Left ventricle myocardium inferior (tissue), 1 donor: Measurements from ENCODE around the gene GNG7. TPM values are rescaled to one million over a fixed set of nuclear protein-coding genes. Genes with fewer than 3 reads are reported as not detected.
A peak's percentile ranks its signal among the peaks of the same experiment; 100 is the strongest.
"Not testable (repeated sequence)": the region's sequence is repeated elsewhere in the genome, so short reads cannot be mapped to it uniquely, and the experiment has no call there.

ENCODE experiments used
- DNase-seq: peaks from one replicate; pipeline ENCODE4 v3.0.0-alpha.2; 2020
- H3K27ac ChIP-seq: fragments of 200-600 bp; replicated peaks from 2 replicates; pipeline ENCODE4 v1.8.0; 2021
- H3K27me3 ChIP-seq: fragments of 200-600 bp; 2 replicates; pipeline ENCODE4 v1.8.0; 2021; ENCODE audit warnings: low read depth
- H3K36me3 ChIP-seq: fragments of 200-600 bp; 2 replicates; pipeline ENCODE4 v1.8.0; 2021
- H3K4me1 ChIP-seq: fragments of 200-600 bp; 2 replicates; pipeline ENCODE4 v1.8.0; 2021
- H3K4me3 ChIP-seq: fragments of 200-600 bp; 2 replicates; pipeline ENCODE4 v1.8.0; 2021; ENCODE audit warnings: mild to moderate bottlenecking, moderate library complexity
- H3K9me3 ChIP-seq: fragments of 200-600 bp; replicated peaks from 2 replicates; pipeline ENCODE4 v1.8.0; 2021
- intact Hi-C: fragments of 100-400 bp; cut with micrococcal nuclease; formaldehyde crosslinking; loops from one replicate; pipeline ENCODE4 v1.11.0; 2022
- total RNA-seq: library from RNA; stranded (reverse); fragmentation: NEBNext Ultra II Directional; extraction: Animal tissue kit (Norgen Biotek cat#: 25700); gene quantifications from one replicate; pipeline ENCODE4 v1.2.1, GENCODE V29; 2021
- TF ChIP-seq, protein P1 (sequence below): fragments of 200-600 bp; IDR thresholded peaks from 2 replicates; pipeline ENCODE4 v1.8.0; 2021; ENCODE audit warnings: antibody characterized with exemption, mild to moderate bottlenecking, borderline replicate concordance
- donor health status: DM: no; HTN: yes; CAD: no; lungs with severe emphysema.

The GNG7 gene
- total RNA-seq, 1 donor from 2014 or later, result 46.6 TPM

DNA sequence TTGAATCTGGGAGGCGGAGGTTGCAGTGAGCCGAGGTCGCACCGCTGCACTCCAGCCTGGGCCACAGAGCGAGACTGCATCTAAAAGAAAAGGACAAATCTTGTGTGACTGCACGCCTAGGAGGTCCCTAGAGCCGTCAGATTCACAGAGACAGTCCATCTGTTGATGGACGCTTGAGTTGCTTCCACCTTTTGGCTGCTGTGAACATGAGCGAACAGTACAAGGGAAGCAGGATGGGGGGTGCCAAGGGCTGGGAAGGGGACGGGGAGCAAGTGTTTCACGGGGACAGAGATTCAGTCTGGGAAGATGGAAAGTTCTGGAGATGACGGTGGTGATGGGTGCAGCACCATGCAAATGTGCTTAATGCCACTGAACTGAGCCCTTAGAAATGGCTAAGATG lies 78.7 kb downstream of the GNG7 start:
- Histone ChIP-seq H3K4me1 (peaks cover 52% of the 10 kb centered on the region), H3K36me3 (no peaks in the 10 kb centered on the region), H3K4me3 (no peak overlapping the region), H3K27me3 (no peaks in the 10 kb centered on the region), H3K9me3 (no peaks in the 10 kb centered on the region), H3K27ac (peak overlapping the region; percentile 85)
- intact Hi-C loops, result no loop called here
- TF ChIP-seq, protein P1, sequence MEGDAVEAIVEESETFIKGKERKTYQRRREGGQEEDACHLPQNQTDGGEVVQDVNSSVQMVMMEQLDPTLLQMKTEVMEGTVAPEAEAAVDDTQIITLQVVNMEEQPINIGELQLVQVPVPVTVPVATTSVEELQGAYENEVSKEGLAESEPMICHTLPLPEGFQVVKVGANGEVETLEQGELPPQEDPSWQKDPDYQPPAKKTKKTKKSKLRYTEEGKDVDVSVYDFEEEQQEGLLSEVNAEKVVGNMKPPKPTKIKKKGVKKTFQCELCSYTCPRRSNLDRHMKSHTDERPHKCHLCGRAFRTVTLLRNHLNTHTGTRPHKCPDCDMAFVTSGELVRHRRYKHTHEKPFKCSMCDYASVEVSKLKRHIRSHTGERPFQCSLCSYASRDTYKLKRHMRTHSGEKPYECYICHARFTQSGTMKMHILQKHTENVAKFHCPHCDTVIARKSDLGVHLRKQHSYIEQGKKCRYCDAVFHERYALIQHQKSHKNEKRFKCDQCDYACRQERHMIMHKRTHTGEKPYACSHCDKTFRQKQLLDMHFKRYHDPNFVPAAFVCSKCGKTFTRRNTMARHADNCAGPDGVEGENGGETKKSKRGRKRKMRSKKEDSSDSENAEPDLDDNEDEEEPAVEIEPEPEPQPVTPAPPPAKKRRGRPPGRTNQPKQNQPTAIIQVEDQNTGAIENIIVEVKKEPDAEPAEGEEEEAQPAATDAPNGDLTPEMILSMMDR, result no peak
- no peak for DNase-seq

DNA sequence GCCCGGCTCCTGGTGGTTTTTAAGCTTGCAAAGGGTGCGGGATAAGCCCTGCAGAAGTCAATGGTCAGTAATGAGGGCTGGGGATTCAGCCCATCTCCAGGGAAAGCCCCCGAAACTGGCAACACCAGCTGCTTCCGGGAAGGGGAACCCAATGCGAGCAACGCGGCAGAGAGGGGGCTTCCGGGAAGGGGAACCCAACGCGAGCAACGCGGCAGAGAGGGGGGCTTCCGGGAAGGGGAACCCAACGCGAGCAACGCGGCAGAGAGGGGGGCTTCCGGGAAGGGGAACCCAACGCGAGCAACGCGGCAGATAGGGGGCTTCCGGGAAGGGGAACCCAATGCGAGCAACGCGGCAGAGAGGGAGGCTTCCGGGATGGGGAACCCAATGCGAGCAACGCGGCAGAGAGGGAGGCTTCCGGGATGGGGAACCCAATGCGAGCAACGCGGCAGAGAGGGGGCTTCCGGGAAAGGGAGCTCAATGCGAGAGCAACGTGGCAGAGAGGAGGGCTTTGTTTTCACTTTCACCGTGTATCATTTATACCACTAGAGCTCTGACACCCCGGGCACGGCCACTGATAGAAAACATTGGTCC lies 80.0 kb downstream of the GNG7 start:
- Histone ChIP-seq H3K4me1 (peaks cover 45% of the 10 kb centered on the region), H3K27ac (peak overlapping the region; percentile 85)
- intact Hi-C loops, H3K9me3 ChIP-seq, H3K4me3 ChIP-seq, DNase-seq, H3K36me3 ChIP-seq, H3K27me3 ChIP-seq: not testable (repeated sequence)

DNA sequence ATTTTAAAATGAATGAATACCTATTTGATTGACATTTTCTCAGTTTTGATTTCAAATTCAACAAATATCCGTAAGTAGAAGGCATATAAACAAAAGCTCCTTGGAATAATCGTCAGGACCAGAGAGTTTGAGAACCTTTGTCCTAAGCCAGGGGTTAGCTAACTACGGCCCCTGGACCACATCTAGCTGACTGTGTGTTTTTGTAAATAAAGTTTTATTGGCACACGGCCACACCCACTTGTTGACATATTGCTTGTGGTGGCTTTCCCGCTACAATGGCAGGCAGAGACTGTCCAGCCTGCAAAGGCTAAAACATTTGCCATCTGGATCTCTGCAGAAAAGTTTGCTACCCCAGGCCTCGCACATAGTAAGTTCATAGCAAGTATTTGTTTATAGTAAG lies 83.4 kb downstream of the GNG7 start:
- peaks cover 27% of the 10 kb centered on the region for H3K4me1 ChIP-seq
- no peak overlapping the region for H3K4me3 ChIP-seq
- intact Hi-C loops, result no loop called here
- TF ChIP-seq, protein P1, result no peak
- H3K27me3 ChIP-seq, result peaks cover 5% of the 10 kb centered on the region
- H3K9me3 ChIP-seq, result peaks cover 5% of the 10 kb centered on the region
- H3K36me3 ChIP-seq, result no peaks in the 10 kb centered on the region
- H3K27ac ChIP-seq, result peak overlapping the region; percentile 3
- DNase-seq, result no peak

- no peak overlapping the region for H3K4me3 ChIP-seq
- TF ChIP-seq, protein P1, result no peak
- DNase-seq, result peak; percentile 69
- H3K36me3 ChIP-seq, result no peaks in the 10 kb centered on the region
- H3K27me3 ChIP-seq, result peaks cover 7% of the 10 kb centered on the region
- peaks cover 27% of the 10 kb centered on the region for H3K4me1 ChIP-seq
- intact Hi-C loops, result no loop called here
- no peak overlapping the region for H3K27ac ChIP-seq
- peaks cover 5% of the 10 kb centered on the region for H3K9me3 ChIP-seq
Observed at GRCh38 chr19:2618611-2619010, 83.9 kb downstream of the GNG7 start.

- intact Hi-C loops, result no loop called here
- TF ChIP-seq, protein P1, result no peak
- Histone ChIP-seq H3K4me3 (no peak overlapping the region), H3K36me3 (no peaks in the 10 kb centered on the region), H3K4me1 (peaks cover 29% of the 10 kb centered on the region), H3K9me3 (peaks cover 5% of the 10 kb centered on the region), H3K27ac (no peak overlapping the region), H3K27me3 (peaks cover 7% of the 10 kb centered on the region)
- DNase-seq, result no peak
Observed at GRCh38 chr19:2617393-2618165, 84.9 kb downstream of the GNG7 start.

- TF ChIP-seq, protein P1, result no peak
- peaks cover 7% of the 10 kb centered on the region for H3K27me3 ChIP-seq
- no peaks in the 10 kb centered on the region for H3K36me3 ChIP-seq
- peak; percentile 37 for DNase-seq
- peaks cover 5% of the 10 kb centered on the region for H3K9me3 ChIP-seq
- no peak overlapping the region for H3K4me3 ChIP-seq
- peaks cover 29% of the 10 kb centered on the region for H3K4me1 ChIP-seq
- no peak overlapping the region for H3K27ac ChIP-seq
- intact Hi-C loops, result no loop called here
Observed at GRCh38 chr19:2616741-2617392, 85.6 kb downstream of the GNG7 start.
